Vagina (tissue), 2 donors: ENCODE results near the gene MEF2C.

ENCODE experiments used
- POLR2A ChIP-seq, 2 donors: fragments of 450-650 bp; IDR thresholded peaks; one replicate each; pipeline ENCODE4 v1.6.1; 2017; ENCODE audit warnings: antibody characterized with exemption in 2 of 2, mild to moderate bottlenecking in 2 of 2, moderate library complexity in 2 of 2
- TF ChIP-seq, protein P1 (sequence below), 3 experiments: fragments of 450-650 bp in 2 of 3; fragments of 200-600 bp in 1 of 3; sonication (generic) in 1 of 3; IDR thresholded peaks; one replicate each; pipeline ENCODE4 v1.5.1; 2017 to 2019; ENCODE audit warnings: antibody characterized with exemption in 3 of 3, mild to moderate bottlenecking in 2 of 3, moderate library complexity in 2 of 3

DNA sequence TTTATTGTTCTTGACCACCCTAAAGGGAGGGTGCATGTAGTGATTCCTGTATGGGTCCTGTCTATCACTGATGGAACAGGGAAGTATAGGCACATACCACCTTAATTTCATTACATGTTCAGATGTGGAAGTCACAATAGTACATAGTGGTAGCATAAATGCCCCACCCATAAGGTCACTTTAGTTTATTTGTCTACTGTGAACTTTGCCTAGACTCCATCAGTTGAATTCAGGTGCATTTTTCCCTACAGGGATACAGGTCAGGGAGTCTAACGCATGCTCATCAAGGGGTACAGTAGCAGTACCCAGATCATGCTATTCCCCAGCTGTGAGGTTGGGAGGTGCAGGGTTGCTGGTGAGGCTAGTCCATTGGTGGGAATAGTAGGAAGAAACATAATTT lies 175.0 kb downstream of the MEF2C start:
- no peak for TF ChIP-seq POLR2A (IDR thresholded peaks at IDR 0.05)
- TF ChIP-seq, protein P1, sequence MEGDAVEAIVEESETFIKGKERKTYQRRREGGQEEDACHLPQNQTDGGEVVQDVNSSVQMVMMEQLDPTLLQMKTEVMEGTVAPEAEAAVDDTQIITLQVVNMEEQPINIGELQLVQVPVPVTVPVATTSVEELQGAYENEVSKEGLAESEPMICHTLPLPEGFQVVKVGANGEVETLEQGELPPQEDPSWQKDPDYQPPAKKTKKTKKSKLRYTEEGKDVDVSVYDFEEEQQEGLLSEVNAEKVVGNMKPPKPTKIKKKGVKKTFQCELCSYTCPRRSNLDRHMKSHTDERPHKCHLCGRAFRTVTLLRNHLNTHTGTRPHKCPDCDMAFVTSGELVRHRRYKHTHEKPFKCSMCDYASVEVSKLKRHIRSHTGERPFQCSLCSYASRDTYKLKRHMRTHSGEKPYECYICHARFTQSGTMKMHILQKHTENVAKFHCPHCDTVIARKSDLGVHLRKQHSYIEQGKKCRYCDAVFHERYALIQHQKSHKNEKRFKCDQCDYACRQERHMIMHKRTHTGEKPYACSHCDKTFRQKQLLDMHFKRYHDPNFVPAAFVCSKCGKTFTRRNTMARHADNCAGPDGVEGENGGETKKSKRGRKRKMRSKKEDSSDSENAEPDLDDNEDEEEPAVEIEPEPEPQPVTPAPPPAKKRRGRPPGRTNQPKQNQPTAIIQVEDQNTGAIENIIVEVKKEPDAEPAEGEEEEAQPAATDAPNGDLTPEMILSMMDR (IDR thresholded peaks at IDR 0.05), result no peak
